Naive B cell (primary cell): ENCODE measurements around the gene TRAPPC10. TPM values are rescaled to one million over a fixed set of nuclear protein-coding genes. Genes with fewer than 3 reads are reported as not detected.

ENCODE experiments used
- ATAC-seq, 2 donors: fragments of 150-1000 bp; cut with Tn5 transposase; 2 replicates each; pipeline ENCODE4 v1.10.0; 2021; ENCODE audit warnings: low read depth in 2 of 2, mild to moderate bottlenecking in 2 of 2, moderate library complexity in 2 of 2
- DNase-seq: peaks from one replicate; pipeline ENCODE4 v3.0.0; 2022
- H3K27ac Mint-ChIP-seq, 6 donors: one replicate each; pipeline ENCODE4 v1.8.0; 2020 to 2022; ENCODE audit warnings: mild to moderate bottlenecking in 6 of 6, mixed read lengths in 6 of 6, moderate library complexity in 5 of 6, inconsistent platforms in 2 of 6
- H3K27me3 Mint-ChIP-seq, 3 donors: one replicate each; pipeline ENCODE4 v1.8.0; 2021 to 2022; ENCODE audit warnings: mixed read lengths in 3 of 3, mild to moderate bottlenecking in 1 of 3
- H3K36me3 Mint-ChIP-seq, 2 donors: one replicate each; pipeline ENCODE4 v1.8.0; 2020 to 2022; ENCODE audit warnings: mixed read lengths in 2 of 2, inconsistent platforms in 1 of 2, mild to moderate bottlenecking in 1 of 2
- H3K4me1 Mint-ChIP-seq, 3 donors: one replicate each; pipeline ENCODE4 v1.8.0; 2020 to 2022; ENCODE audit warnings: mixed read lengths in 3 of 3, inconsistent platforms in 1 of 3, mild to moderate bottlenecking in 1 of 3, moderate library complexity in 1 of 3
- H3K4me3 Mint-ChIP-seq, 8 donors: one replicate each; pipeline ENCODE4 v1.8.0; 2020 to 2022; ENCODE audit warnings: mild to moderate bottlenecking in 8 of 8, mixed read lengths in 8 of 8, moderate library complexity in 8 of 8, inconsistent platforms in 2 of 8
- H3K9me3 Mint-ChIP-seq, 7 donors: one replicate each; pipeline ENCODE4 v1.8.0; 2020 to 2022; ENCODE audit warnings: mixed read lengths in 7 of 7, mild to moderate bottlenecking in 5 of 7, inconsistent platforms in 2 of 7, moderate library complexity in 1 of 7
- polyA plus RNA-seq, 6 donors: library from polyadenylated mRNA; unstranded; fragments of 300-500 nt; fragmentation: Illumina TruSeq; gene quantifications; one replicate each; pipeline ENCODE4 v1.2.3, GENCODE V29; 2021; ENCODE audit warnings: low read depth in 6 of 6

The TRAPPC10 gene
- polyA plus RNA-seq, 6 donors from 2014 or later, result 23.9 to 32.2 (median 28.0) TPM

GRCh38 chr21:44043613-44044012, 31.5 kb downstream of the TRAPPC10 start:
- Mint-ChIP-seq H3K27me3 (no peaks in the 10 kb centered on the region), H3K36me3 (peaks cover 6 to 9% of the 10 kb centered on the region in 2 donors), H3K27ac (peak overlapping the region in 3 of 6 donors; percentile 32 to 35 (median 34)), H3K4me1 (peaks cover 9 to 23% (median 11%) of the 10 kb centered on the region in 3 donors), H3K4me3 (no peak overlapping the region), H3K9me3 (no peaks in the 10 kb centered on the region)
- no peak for DNase-seq
- ATAC-seq, result no peak

- no peak overlapping the region for H3K4me3 Mint-ChIP-seq
- ATAC-seq (no peak), DNase-seq (no peak)
- H3K27ac Mint-ChIP-seq, result no peak overlapping the region
- H3K4me1 Mint-ChIP-seq, result peaks cover 18 to 46% (median 27%) of the 10 kb centered on the region in 3 donors
- H3K9me3 Mint-ChIP-seq, result no peaks in the 10 kb centered on the region
- peaks cover 6 to 16% of the 10 kb centered on the region in 2 donors for H3K36me3 Mint-ChIP-seq
- no peaks in the 10 kb centered on the region for H3K27me3 Mint-ChIP-seq
These were observed 34.6 kb downstream of the TRAPPC10 start for GRCh38 chr21:44046734-44047133.

DNA sequence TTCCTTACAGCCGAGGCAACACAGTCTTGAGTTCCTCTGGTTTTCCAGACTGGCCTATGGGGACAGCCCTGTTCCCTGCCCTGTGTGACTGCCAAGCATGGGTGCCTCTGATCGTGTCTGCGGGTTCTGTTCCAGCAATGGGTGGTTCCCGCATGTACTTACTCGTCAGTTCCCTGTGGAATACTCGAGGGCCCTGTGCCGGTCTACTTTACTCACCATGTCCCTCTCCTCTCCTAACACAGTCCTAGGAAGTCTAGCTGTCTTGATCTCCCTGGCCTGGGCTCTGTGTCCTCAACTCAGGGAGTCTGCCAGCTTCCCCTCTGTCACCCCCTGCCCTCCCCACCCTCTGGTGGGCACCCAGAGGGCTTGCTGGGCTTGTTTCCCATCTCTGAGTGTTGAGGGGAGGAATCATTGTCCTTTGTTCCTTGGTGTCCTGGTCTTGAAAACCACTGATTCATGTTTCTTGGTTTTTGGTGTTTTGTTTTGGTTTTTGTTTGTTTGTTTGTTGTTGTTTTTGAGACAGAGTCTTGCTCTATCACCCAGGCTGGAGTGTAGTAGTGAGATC, 36.0 kb downstream of the TRAPPC10 start:
- no peak for DNase-seq
- Mint-ChIP-seq H3K27ac (peak overlapping the region in 5 of 6 donors; percentile 32 to 92 (median 69)), H3K4me3 (peak overlapping the region in 1 of 8 donors; percentile 32), H3K9me3 (no peaks in the 10 kb centered on the region), H3K36me3 (peaks cover 9 to 16% of the 10 kb centered on the region in 2 donors), H3K27me3 (no peaks in the 10 kb centered on the region), H3K4me1 (peaks cover 18 to 46% (median 27%) of the 10 kb centered on the region in 3 donors)
- no peak for ATAC-seq

DNA sequence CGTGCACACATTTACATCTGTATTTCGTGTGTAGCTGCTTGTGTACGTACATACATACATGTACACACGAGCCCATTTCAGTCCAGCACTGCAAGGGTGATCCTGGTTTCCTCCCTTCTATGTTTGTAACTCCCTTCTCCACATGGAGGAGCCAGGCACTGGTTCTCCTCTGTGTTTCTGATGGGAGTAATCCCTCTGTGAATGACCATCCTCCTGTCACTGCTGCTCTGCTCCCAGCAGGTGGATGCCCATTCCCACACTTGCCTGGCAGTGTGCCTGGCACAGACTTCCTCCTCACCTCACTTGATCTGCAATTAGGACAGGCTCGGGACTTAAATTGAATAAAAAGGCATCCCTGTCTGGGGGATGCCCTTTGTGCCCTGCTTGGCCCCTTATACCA, 37.1 kb downstream of the TRAPPC10 start:
- H3K9me3 Mint-ChIP-seq, result no peaks in the 10 kb centered on the region
- peaks cover 9 to 16% of the 10 kb centered on the region in 2 donors for H3K36me3 Mint-ChIP-seq
- DNase-seq (no peak), ATAC-seq (no peak)
- H3K27ac Mint-ChIP-seq, result peak overlapping the region; percentile 43 to 94 (median 71)
- peaks cover 18 to 40% (median 21%) of the 10 kb centered on the region in 3 donors for H3K4me1 Mint-ChIP-seq
- H3K27me3 Mint-ChIP-seq, result no peaks in the 10 kb centered on the region
- no peak overlapping the region for H3K4me3 Mint-ChIP-seq

- H3K36me3 Mint-ChIP-seq, result peaks cover 9 to 16% of the 10 kb centered on the region in 2 donors
- DNase-seq, result no peak
- peaks cover 20 to 40% (median 24%) of the 10 kb centered on the region in 3 donors for H3K4me1 Mint-ChIP-seq
- H3K9me3 Mint-ChIP-seq, result no peaks in the 10 kb centered on the region
- no peak for ATAC-seq
- H3K27me3 Mint-ChIP-seq, result no peaks in the 10 kb centered on the region
- H3K4me3 Mint-ChIP-seq, result no peak overlapping the region
- H3K27ac Mint-ChIP-seq, result peak overlapping the region in 4 of 6 donors; percentile 53 to 94 (median 81)
These were observed 37.5 kb downstream of the TRAPPC10 start for GRCh38 chr21:44049606-44050005.

DNA sequence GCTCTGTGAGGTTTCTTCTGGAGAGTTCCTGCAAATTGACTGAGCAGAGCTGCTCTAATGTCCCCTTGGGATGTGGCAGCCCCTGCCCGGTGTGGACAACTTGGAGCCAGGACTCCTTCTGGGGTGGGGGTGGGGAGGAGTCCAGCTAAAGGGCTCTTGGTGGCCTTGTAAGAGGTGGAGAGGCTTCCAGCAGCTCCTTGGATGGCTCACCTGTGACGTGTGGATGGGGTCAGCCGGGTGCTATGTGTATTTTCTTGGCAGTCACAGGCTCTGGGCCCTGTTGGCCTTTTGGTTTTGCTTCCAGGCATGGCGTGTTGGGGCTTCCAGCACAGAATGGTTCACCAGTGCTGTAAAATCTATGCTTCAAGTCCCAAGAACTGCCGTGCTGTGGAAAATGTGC, 38.2 kb downstream of the TRAPPC10 start:
- Mint-ChIP-seq H3K4me3 (no peak overlapping the region), H3K27me3 (no peaks in the 10 kb centered on the region), H3K4me1 (peaks cover 22 to 37% (median 27%) of the 10 kb centered on the region in 3 donors), H3K27ac (peak overlapping the region in 3 of 6 donors; percentile 49 to 87 (median 74)), H3K9me3 (no peaks in the 10 kb centered on the region), H3K36me3 (peaks cover 9 to 16% of the 10 kb centered on the region in 2 donors)
- no peak for DNase-seq
- no peak for ATAC-seq

GRCh38 chr21:44051462-44051941, 39.4 kb downstream of the TRAPPC10 start:
- Mint-ChIP-seq H3K27me3 (no peaks in the 10 kb centered on the region), H3K27ac (peak overlapping the region in 2 of 6 donors; percentile 18 to 60), H3K36me3 (peaks cover 9 to 16% of the 10 kb centered on the region in 2 donors), H3K4me1 (peaks cover 22 to 39% (median 27%) of the 10 kb centered on the region in 3 donors), H3K9me3 (no peaks in the 10 kb centered on the region), H3K4me3 (no peak overlapping the region)
- DNase-seq, result no peak
- ATAC-seq, result peak in 1 of 2 donors; percentile 56

DNA sequence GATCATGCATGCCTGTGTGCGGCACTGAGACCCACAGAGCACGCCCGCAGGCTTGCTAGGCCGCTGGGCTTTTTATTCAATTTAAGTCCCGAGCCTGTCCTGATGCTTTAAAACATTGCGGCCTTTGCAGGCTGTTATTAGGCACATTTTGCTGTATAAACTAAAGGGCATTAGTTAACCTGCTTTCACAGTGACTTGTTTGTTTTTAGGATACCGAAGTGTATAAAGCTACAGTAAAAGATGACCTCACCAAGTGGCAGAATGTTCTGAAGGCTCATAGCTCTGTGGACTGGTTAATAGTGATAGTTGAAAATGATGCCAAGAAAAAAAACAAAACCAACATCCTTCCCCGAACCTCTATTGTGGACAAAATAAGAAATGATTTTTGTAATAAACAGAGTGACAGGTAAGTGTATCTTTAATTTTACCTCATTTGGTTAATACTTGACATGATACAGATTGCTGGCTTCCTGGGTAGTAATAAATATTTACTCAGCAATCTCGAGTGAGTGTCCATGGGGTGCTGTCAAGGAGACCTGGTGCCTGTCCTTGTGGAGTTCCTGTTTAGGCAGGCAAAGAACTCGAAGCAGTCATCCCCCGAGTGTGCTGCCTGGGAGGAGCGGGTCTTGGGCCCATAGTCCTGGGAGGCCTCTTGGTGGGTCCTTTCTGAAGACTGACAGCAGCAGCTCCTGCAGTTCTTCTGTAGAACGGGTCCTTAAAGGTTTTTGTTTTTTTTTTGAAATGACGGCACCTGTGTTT, 40.1 kb downstream of the TRAPPC10 start:
- Mint-ChIP-seq H3K27ac (peak overlapping the region in 2 of 6 donors; percentile 24 to 29), H3K9me3 (no peaks in the 10 kb centered on the region), H3K27me3 (no peaks in the 10 kb centered on the region), H3K4me1 (peaks cover 22 to 38% (median 27%) of the 10 kb centered on the region in 3 donors), H3K36me3 (peaks cover 13 to 15% of the 10 kb centered on the region in 2 donors), H3K4me3 (no peak overlapping the region)
- DNase-seq, result no peak
- ATAC-seq, result no peak

DNA sequence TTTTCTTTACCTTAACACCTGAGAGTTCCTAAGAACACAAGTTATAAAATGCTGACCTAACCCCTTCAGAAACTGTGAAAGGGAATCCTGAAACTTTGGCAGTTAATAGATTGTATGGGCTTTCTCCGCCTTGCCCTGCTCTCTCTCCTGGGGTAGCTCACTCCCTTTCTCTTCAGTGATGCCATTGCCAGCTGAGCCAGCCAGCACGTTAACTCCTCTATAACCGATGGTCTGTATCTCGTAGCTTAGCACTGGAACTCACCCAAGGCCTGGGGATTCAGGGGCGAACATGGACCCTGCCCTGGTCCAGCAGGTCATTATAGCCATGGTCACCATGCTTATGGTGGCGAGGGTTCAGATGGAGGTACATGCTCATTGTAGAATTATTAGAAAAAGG, 40.7 kb downstream of the TRAPPC10 start:
- Mint-ChIP-seq H3K4me1 (peaks cover 17 to 32% (median 27%) of the 10 kb centered on the region in 3 donors), H3K9me3 (no peaks in the 10 kb centered on the region), H3K4me3 (no peak overlapping the region), H3K36me3 (peaks cover 8 to 13% of the 10 kb centered on the region in 2 donors), H3K27ac (peak overlapping the region in 1 of 6 donors; percentile 6), H3K27me3 (no peaks in the 10 kb centered on the region)
- ATAC-seq, result no peak
- DNase-seq, result no peak

- no peak for ATAC-seq
- H3K9me3 Mint-ChIP-seq, result no peaks in the 10 kb centered on the region
These were observed 41.5 kb downstream of the TRAPPC10 start for GRCh38 chr21:44053567-44053966.

GRCh38 chr21:44054710-44055109, 42.6 kb downstream of the TRAPPC10 start:
- Mint-ChIP-seq H3K9me3 (no peaks in the 10 kb centered on the region), H3K27ac (peak overlapping the region in 4 of 6 donors; percentile 5 to 79 (median 20)), H3K4me3 (no peak overlapping the region), H3K4me1 (peaks cover 7 to 15% (median 13%) of the 10 kb centered on the region in 3 donors), H3K27me3 (no peaks in the 10 kb centered on the region), H3K36me3 (peaks cover 14 to 22% of the 10 kb centered on the region in 2 donors)
- ATAC-seq, result no peak
- no peak for DNase-seq

More at GRCh38 chr21:44053567-44053966, 41.5 kb downstream of the TRAPPC10 start:
- Mint-ChIP-seq H3K36me3 (peaks cover 11 to 18% of the 10 kb centered on the region in 2 donors), H3K4me1 (peaks cover 13 to 25% (median 21%) of the 10 kb centered on the region in 3 donors), H3K4me3 (no peak overlapping the region), H3K27ac (no peak overlapping the region), H3K27me3 (no peaks in the 10 kb centered on the region)
- DNase-seq, result no peak

DNA sequence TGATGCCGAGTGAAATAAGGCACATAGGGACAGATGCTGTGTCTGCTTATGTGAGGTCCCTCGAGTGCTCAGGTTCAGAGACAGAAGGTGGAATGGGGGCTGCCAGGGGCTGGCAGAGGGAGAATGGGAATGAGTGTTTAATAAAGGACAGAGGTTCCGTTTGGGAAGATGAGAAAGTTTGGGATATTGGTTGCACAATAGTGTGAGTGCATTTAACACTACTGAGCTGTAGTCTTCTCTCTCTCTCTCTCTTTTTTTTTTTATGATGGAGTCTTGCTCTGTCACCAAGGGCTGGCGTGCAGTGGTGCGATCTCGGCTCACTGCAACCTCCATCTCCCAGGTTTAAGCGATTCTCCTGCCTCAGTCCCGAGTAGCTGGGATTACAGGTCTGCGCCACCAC, 44.9 kb downstream of the TRAPPC10 start:
- no peaks in the 10 kb centered on the region for H3K27me3 Mint-ChIP-seq
- H3K4me1 Mint-ChIP-seq, result peaks cover 2 to 6% (median 4%) of the 10 kb centered on the region in 3 donors
- ATAC-seq (no peak), DNase-seq (no peak)
- H3K4me3 Mint-ChIP-seq, result no peak overlapping the region
- H3K9me3 Mint-ChIP-seq, result no peaks in the 10 kb centered on the region
- H3K36me3 Mint-ChIP-seq, result peaks cover 13 to 24% of the 10 kb centered on the region in 2 donors
- H3K27ac Mint-ChIP-seq, result peak overlapping the region in 2 of 6 donors; percentile 29 to 75

- Mint-ChIP-seq H3K4me3 (peak overlapping the region in 1 of 8 donors; percentile 45), H3K27ac (peak overlapping the region in 3 of 6 donors; percentile 21 to 44 (median 40)), H3K9me3 (no peaks in the 10 kb centered on the region), H3K27me3 (no peaks in the 10 kb centered on the region), H3K4me1 (peaks cover 2 to 6% (median 4%) of the 10 kb centered on the region in 3 donors), H3K36me3 (peaks cover 13 to 21% of the 10 kb centered on the region in 2 donors)
- DNase-seq (no peak), ATAC-seq (no peak)
These were observed 46.0 kb downstream of the TRAPPC10 start for GRCh38 chr21:44057960-44058651.
